T-helper 22 cell (primary cell): ENCODE measurements around the gene BACH2.
"Not testable (repeated sequence)": the region's sequence is repeated elsewhere in the genome, so short reads cannot be mapped to it uniquely, and the experiment has no call there.

Experiments
- DNase-seq: peaks from one replicate; pipeline ENCODE4 v3.0.0-alpha.2; 2020; ENCODE audit warnings: low read depth

BACH2 gene

DNA sequence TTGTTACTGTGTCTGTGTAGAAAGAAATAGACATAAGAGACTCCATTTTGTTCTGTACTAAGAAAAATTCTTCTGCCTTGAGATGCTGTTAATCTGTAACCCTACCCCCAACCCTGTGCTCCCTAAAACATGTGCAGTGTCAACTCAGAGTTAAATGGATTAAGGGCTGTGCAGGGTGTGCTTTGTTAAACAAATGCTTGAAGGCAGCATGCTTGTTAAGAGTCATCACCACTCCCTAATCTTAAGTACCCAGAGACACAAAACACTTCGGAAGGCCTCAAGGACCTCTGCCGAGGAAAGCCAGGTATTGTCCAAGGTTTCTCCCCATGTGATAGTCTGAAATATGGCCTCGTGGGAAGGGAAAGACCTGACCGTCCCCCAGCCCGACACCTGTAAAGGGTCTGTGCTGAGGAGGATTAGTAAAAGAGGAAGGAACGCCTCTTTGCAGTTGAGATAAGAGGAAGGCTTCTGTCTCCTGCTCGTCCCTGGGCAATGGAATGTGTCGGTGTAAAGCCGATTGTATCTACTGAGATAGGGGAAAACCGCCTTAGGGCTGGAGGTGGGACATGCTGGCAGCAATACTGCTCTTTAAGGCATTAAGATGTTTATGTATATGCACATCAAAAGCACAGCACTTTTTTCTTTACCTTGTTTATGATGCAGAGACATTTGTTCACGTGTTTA is 405.7 kb downstream of the BACH2 start:
- not testable (repeated sequence) for DNase-seq

- DNase-seq = no peak
Observed at GRCh38 chr6:89888871-89889270, 407.8 kb downstream of the BACH2 start.

DNA sequence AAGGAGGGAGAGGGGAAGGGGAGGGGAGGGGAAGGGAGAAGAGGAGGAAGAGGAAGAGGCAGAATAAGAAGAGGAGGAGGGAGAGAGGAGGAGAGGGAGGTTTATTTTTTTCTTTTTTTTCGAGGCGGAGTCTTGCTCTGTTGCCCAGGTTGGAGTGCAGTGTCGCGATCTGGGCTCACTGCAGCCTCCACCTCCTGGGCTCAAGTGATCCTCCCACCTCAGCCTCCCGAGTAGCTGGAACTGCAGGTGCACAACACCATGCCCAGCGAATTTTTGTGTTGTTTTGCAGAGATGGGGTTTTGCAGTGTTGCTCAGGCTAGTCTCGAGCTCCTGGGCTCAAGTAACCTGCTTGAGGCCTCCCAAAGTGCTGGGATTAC is 408.5 kb downstream of the BACH2 start:
- no peak for DNase-seq

DNA sequence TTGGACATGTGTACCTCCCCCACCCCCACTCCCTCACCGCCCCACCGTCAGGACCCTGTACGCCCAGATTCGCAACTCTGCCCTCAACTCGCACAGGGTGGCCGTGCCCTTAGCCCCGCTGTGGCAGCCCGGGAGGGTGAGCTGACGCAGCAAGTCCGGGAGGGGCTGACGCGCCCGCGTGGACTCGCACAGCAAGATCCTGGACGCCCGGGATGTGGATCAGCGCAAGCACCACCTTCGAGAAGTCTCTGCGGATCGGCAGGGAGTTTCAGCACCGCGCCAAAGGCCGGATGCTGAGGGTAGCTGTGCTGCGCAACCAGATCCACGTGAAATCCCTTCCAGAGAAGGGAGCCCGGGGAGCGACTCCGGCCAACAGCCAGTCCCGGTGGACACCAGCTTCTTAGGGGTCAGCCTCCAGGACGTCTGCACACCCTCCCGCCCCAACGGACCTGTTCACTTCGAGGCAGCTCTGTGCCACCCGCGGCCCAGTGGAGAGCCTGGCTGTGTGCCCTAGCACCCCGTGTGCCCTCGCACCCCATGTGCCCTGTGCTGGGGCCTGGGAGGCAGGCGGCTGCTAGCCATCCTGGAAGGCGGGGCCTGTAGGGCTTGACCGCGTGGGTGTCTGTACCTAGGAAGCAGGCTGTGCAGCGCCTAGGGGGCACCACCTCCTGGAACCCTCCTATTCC is 409.0 kb downstream of the BACH2 start:
- no peak for DNase-seq

DNA sequence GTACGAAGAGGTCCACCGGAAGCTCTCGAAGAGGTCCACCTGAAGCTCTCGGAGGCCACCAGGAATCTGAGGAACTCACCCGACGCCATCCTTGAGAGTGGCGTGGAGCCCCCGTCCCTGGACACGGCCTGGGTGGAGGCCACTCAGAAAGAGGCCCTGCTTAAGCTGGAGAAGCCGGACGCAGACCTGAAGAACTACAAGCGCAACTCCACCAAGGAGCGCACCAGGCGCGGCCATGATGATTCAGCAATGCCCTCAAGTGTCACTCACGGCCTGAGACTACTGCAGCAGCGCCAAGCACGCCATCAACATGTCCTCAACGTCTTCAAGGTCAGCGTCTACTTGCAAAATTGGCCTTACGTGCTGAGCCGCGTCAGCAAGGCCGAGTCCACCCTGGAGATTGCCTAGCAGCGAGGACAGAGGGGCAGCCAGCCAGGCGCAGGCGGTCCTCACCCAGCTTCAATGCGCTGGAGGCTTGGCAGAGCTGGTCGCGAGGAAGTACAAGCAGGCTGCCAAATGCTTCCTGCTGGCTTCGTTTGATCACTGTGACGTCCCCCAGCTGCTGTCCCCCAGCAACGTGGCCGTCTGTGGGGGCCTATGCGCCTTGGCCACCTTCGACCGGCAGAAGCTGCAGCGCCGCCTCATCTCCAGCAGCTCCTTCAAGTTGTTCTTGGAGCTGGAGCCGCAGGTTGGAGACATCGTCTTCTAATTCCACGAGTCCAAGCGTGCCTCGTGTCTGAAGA is 410.1 kb downstream of the BACH2 start:
- DNase-seq = no peak
